CD4-positive, alpha-beta T cell (primary cell): ENCODE results near the gene NREP. TPM values are rescaled to one million over a fixed set of nuclear protein-coding genes. Genes with fewer than 3 reads are reported as not detected.
"Not testable (repeated sequence)": the region's sequence is repeated elsewhere in the genome, so short reads cannot be mapped to it uniquely, and the experiment has no call there.

Experiments used
- ATAC-seq: fragments of 200-7000 bp; cut with Tn5 transposase; one replicate; pipeline ENCODE4 v1.10.0; 2022; ENCODE audit warnings: mild to moderate bottlenecking; ENCODE audit not compliant: poor library complexity
- CTCF ChIA-PET: fragments of 350-600 bp; sonication (Branson Sonifier 250); formaldehyde crosslinking; loops from one replicate; lab custom pipeline; 2021; ENCODE audit warnings: antibody characterized with exemption, inconsistent platforms; lab: Charles Lee
- POLR2A ChIA-PET: fragments of 350-600 bp; sonication (Branson Sonifier 250); formaldehyde crosslinking; loops from one replicate; lab custom pipeline; 2021; ENCODE audit warnings: antibody characterized with exemption, inconsistent platforms; lab: Charles Lee
- DNase-seq, 14 experiments: peaks; one replicate each; pipeline ENCODE4 v3.0.0-alpha.2; 2013 to 2020; ENCODE audit warnings: mixed read lengths in 2 of 14
- H3K27ac ChIP-seq, 2 donors: one replicate each; pipeline versions ENCODE4 v1.5.1 to v1.7.0; 2013; ENCODE audit warnings: low read length in 2 of 2, low read depth in 1 of 2, mild to moderate bottlenecking in 1 of 2
- H3K27me3 ChIP-seq, 2 experiments: 1 replicate in 1 of 2; 2 replicates in 1 of 2; pipeline versions ENCODE4 v1.6.1 to v1.7.0; 2013; ENCODE audit warnings: low read length in 2 of 2, control low read depth in 1 of 2, mild to moderate bottlenecking in 1 of 2, moderate library complexity in 1 of 2; ENCODE audit not compliant: insufficient read depth in 2 of 2, control insufficient read depth in 1 of 2
- H3K36me3 ChIP-seq: one replicate; pipeline ENCODE4 v1.6.1; 2013; ENCODE audit warnings: low read length, control low read depth; ENCODE audit not compliant: insufficient read depth
- H3K4me1 ChIP-seq: one replicate; pipeline ENCODE4 v1.6.1; 2013; ENCODE audit warnings: low read length, control low read depth; ENCODE audit not compliant: insufficient read depth
- H3K4me3 ChIP-seq: one replicate; pipeline ENCODE4 v1.5.1; 2013; ENCODE audit warnings: mild to moderate bottlenecking, low read length, moderate library complexity
- H3K9me3 ChIP-seq, 2 experiments: 1 replicate in 1 of 2; 2 replicates in 1 of 2; pipeline versions ENCODE4 v1.6.1 to v1.7.0; 2013; ENCODE audit warnings: low read length in 2 of 2, mild to moderate bottlenecking in 2 of 2, control low read depth in 1 of 2, moderate library complexity in 1 of 2; ENCODE audit not compliant: control insufficient read depth in 1 of 2, insufficient read depth in 1 of 2
- H3K27ac Mint-ChIP-seq: one replicate; pipeline ENCODE4 v1.8.0; 2020; ENCODE audit warnings: mixed read lengths
- H3K27me3 Mint-ChIP-seq: one replicate; pipeline ENCODE4 v1.8.0; 2021; ENCODE audit warnings: mixed read lengths
- H3K36me3 Mint-ChIP-seq: one replicate; pipeline ENCODE4 v1.8.0; 2021; ENCODE audit warnings: low read depth, mixed read lengths
- H3K4me1 Mint-ChIP-seq: one replicate; pipeline ENCODE4 v1.8.0; 2021; ENCODE audit warnings: low read depth, mixed read lengths
- H3K4me3 Mint-ChIP-seq: one replicate; pipeline ENCODE4 v1.8.0; 2020; ENCODE audit warnings: mild to moderate bottlenecking, mixed read lengths
- H3K9me3 Mint-ChIP-seq: one replicate; pipeline ENCODE4 v1.8.0; 2020; ENCODE audit warnings: mixed read lengths
- CTCF ChIP-seq: fragments of 200-600 bp; IDR thresholded peaks from one replicate; pipeline ENCODE4 v1.8.0; 2022; ENCODE audit warnings: antibody characterized with exemption, mild to moderate bottlenecking
- intact Hi-C, 2 experiments: fragments of 100-400 bp; cut with DNase I in 1 of 2; cut with micrococcal nuclease in 1 of 2; formaldehyde crosslinking; loops; one replicate each; pipeline versions ENCODE4 v1.15.1 to v1.9.0; 2023 to 2025; cut with DNase I, micrococcal nuclease
- total RNA-seq, 174 experiments: library from RNA in 2 of 174; stranded (reverse) in 2 of 174; gene quantifications; one replicate each; pipeline ENCODE4 v1.2.3 and lab custom pipeline; 2021 to 2026

NREP gene
- total RNA-seq, 2 experiments from 2014 or later: 2.3 to 2.9 TPM

- Mint-ChIP-seq H3K36me3 (no peaks in the 10 kb centered on the region), H3K4me3 (no peak overlapping the region), H3K27me3 (peaks cover 8% of the 10 kb centered on the region), H3K4me1 (no peaks in the 10 kb centered on the region), H3K9me3 (peaks cover 2% of the 10 kb centered on the region), H3K27ac (no peak overlapping the region)
- Histone ChIP-seq H3K36me3 (no peaks in the 10 kb centered on the region), H3K4me3 (no peak overlapping the region), H3K27me3 (peaks cover 0 to 4% of the 10 kb centered on the region in 2 experiments), H3K27ac (no peak overlapping the region), H3K9me3 (peaks cover 0 to 10% of the 10 kb centered on the region in 2 experiments), H3K4me1 (no peaks in the 10 kb centered on the region)
- DNase-seq (no peak), ATAC-seq (no peak)
- POLR2A ChIA-PET: no interaction called here
- intact Hi-C loops: loop anchor here in 1 of 2 experiments (5.0 kb wide), 1 partner anchor 328 kb away; no protein-coding TSS in a partner anchor
- CTCF ChIA-PET: no interaction called here
- no peak for TF ChIP-seq CTCF
These were observed 36.6 kb downstream of the NREP start for GRCh38 chr5:111720333-111720890.

- no peaks in the 10 kb centered on the region for H3K36me3 ChIP-seq
- H3K27me3 ChIP-seq: peaks cover 0 to 4% of the 10 kb centered on the region in 2 experiments
- Mint-ChIP-seq H3K4me3 (no peak overlapping the region), H3K36me3 (no peaks in the 10 kb centered on the region), H3K4me1 (no peaks in the 10 kb centered on the region), H3K27me3 (peaks cover 8% of the 10 kb centered on the region), H3K9me3 (peaks cover 2% of the 10 kb centered on the region), H3K27ac (no peak overlapping the region)
- H3K9me3 ChIP-seq: peaks cover 1 to 10% of the 10 kb centered on the region in 2 experiments
- H3K4me1 ChIP-seq: no peaks in the 10 kb centered on the region
- ChIA-PET POLR2A (no interaction called here), CTCF (no interaction called here)
- no peak overlapping the region for H3K4me3 ChIP-seq
- DNase-seq (no peak), ATAC-seq (no peak)
- intact Hi-C loops: loop anchor here in 1 of 2 experiments (5.0 kb wide), 1 partner anchor 327 kb away; no protein-coding TSS in a partner anchor
- TF ChIP-seq CTCF: no peak
- no peak overlapping the region for H3K27ac ChIP-seq
These were observed 37.2 kb downstream of the NREP start for GRCh38 chr5:111719773-111720172.

GRCh38 chr5:111716789-111717188 lies 40.2 kb downstream of the NREP start:
- H3K4me3 Mint-ChIP-seq, POLR2A ChIA-PET, H3K4me1 ChIP-seq, H3K4me1 Mint-ChIP-seq, intact Hi-C loops, DNase-seq, H3K27me3 ChIP-seq, H3K27ac ChIP-seq, H3K9me3 Mint-ChIP-seq, CTCF ChIA-PET, H3K4me3 ChIP-seq, H3K27ac Mint-ChIP-seq, H3K27me3 Mint-ChIP-seq, H3K36me3 Mint-ChIP-seq, H3K36me3 ChIP-seq, ATAC-seq: not testable (repeated sequence)
- H3K9me3 ChIP-seq: peaks cover 4 to 10% of the 10 kb centered on the region in 2 experiments

GRCh38 chr5:111707630-111708164 lies 49.3 kb downstream of the NREP start:
- peaks cover 6% of the 10 kb centered on the region for H3K9me3 Mint-ChIP-seq
- Histone ChIP-seq H3K27me3 (no peaks in the 10 kb centered on the region), H3K36me3 (no peaks in the 10 kb centered on the region), H3K4me1 (no peaks in the 10 kb centered on the region), H3K9me3 (no peaks in the 10 kb centered on the region), H3K27ac (no peak overlapping the region), H3K4me3 (no peak overlapping the region)
- H3K27ac Mint-ChIP-seq: no peak overlapping the region
- peaks cover 10% of the 10 kb centered on the region for H3K4me1 Mint-ChIP-seq
- H3K27me3 Mint-ChIP-seq: no peaks in the 10 kb centered on the region
- ATAC-seq: no peak
- no peaks in the 10 kb centered on the region for H3K36me3 Mint-ChIP-seq
- intact Hi-C loops: no loop called here
- POLR2A ChIA-PET: no interaction called here
- CTCF ChIA-PET: no interaction called here
- no peak for TF ChIP-seq CTCF
- no peak for DNase-seq
- no peak overlapping the region for H3K4me3 Mint-ChIP-seq
